ENCODE results near the gene EIF4G1. TPM values are rescaled to one million over a fixed set of nuclear protein-coding genes. Genes with fewer than 3 reads are reported as not detected.
A peak's percentile ranks its signal among the peaks of the same experiment; 100 is the strongest.

The EIF4G1 gene
- polyA plus RNA-seq, 1 donor from 2014 or later, result 66.9 TPM

DNA sequence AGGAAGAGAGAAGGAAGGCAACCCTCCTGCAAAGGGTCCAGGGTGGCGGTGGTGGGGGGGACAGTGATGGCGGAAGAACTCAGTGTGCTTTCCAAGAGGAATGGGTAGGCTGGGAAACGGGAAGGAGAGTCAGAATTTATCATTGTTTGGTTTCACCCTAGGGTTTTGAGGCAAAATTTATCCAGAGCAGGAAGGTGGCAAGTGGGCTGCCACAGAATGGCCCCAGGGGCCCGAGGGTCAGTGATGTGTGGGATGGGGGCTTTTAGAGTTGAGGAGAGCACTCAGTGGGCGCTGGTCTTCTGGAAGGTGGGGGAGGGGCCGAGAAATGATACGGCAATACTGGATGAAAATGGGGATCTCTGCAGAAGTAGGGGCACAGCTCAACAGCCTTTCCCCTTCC is 23.6 kb downstream of the EIF4G1 start:
- H3K36me3 ChIP-seq (ENCODE audit: insufficient read depth, low read length), result no peaks in the 10 kb centered on the region
- H3K79me2 ChIP-seq (replicated peaks; ENCODE audit: insufficient read depth, low read length), result peaks cover 37% of the 10 kb centered on the region
- TF ChIP-seq TAF1 (IDR thresholded peaks at IDR 0.05; ENCODE audit: low read depth), result no peak
- TF ChIP-seq, protein P1, sequence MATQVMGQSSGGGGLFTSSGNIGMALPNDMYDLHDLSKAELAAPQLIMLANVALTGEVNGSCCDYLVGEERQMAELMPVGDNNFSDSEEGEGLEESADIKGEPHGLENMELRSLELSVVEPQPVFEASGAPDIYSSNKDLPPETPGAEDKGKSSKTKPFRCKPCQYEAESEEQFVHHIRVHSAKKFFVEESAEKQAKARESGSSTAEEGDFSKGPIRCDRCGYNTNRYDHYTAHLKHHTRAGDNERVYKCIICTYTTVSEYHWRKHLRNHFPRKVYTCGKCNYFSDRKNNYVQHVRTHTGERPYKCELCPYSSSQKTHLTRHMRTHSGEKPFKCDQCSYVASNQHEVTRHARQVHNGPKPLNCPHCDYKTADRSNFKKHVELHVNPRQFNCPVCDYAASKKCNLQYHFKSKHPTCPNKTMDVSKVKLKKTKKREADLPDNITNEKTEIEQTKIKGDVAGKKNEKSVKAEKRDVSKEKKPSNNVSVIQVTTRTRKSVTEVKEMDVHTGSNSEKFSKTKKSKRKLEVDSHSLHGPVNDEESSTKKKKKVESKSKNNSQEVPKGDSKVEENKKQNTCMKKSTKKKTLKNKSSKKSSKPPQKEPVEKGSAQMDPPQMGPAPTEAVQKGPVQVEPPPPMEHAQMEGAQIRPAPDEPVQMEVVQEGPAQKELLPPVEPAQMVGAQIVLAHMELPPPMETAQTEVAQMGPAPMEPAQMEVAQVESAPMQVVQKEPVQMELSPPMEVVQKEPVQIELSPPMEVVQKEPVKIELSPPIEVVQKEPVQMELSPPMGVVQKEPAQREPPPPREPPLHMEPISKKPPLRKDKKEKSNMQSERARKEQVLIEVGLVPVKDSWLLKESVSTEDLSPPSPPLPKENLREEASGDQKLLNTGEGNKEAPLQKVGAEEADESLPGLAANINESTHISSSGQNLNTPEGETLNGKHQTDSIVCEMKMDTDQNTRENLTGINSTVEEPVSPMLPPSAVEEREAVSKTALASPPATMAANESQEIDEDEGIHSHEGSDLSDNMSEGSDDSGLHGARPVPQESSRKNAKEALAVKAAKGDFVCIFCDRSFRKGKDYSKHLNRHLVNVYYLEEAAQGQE (IDR thresholded peaks at IDR 0.05; ENCODE audit: borderline replicate concordance), result no peak
- no peak for TF ChIP-seq MXI1 (conservative IDR thresholded peaks at IDR 0.05; ENCODE audit: poor library complexity, severe bottlenecking)
- H2AFZ ChIP-seq (ENCODE audit: low read depth, low read length), result no peak overlapping the region
- H3K9me3 ChIP-seq (ENCODE audit: low read length), result no peaks in the 10 kb centered on the region
- H3K9me2 ChIP-seq (ENCODE audit: insufficient read depth, low read length), result no peaks in the 10 kb centered on the region
- peak overlapping the region; percentile 95 for H3K4me3 ChIP-seq (ENCODE audit: low read length)
- H3K27ac ChIP-seq (ENCODE audit: low read length), result peak overlapping the region; percentile 99
- no peaks in the 10 kb centered on the region for H4K20me1 ChIP-seq (ENCODE audit: insufficient read depth)
- H3K9ac ChIP-seq (ENCODE audit: low read length), result peak overlapping the region; percentile 98
- H3K27me3 ChIP-seq (ENCODE audit: insufficient read depth, low read depth, low read length), result no peaks in the 10 kb centered on the region
- peak overlapping the region; percentile 94 for H3K4me2 ChIP-seq (ENCODE audit: low read length)
- H3F3A ChIP-seq (ENCODE audit: insufficient read depth, low read length, poor library complexity, severe bottlenecking), result peaks cover 10% of the 10 kb centered on the region

DNA sequence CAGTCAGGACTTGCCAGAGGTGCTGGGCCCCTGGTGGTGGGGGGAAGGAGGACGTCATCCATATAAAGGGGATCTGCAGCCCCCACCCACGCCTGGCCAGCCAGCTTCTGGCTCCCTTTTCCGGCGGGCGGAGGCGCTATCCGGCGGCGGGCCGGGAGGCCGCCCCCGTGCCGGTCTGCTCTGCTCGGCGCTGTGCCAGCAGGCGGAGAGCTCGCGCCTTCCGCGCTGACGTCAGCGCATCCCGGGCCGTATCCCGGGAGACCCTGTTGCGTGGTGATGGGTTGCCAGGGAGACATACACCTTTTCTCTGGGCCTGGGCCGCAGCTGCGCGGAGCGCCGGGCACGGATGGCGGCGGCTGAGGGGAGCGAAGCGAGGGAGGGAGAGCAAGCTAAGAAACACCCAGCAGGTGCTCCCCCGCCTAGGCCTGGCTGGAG is 24.1 kb downstream of the EIF4G1 start:
- peak overlapping the region; percentile 98 for H3K4me2 ChIP-seq (ENCODE audit: low read length)
- H3K79me2 ChIP-seq (replicated peaks; ENCODE audit: insufficient read depth, low read length), result peaks cover 37% of the 10 kb centered on the region
- peak overlapping the region; percentile 99 for H3K27ac ChIP-seq (ENCODE audit: low read length)
- H2AFZ ChIP-seq (ENCODE audit: low read depth, low read length), result peak overlapping the region; percentile 38
- H3K9ac ChIP-seq (ENCODE audit: low read length), result peak overlapping the region; percentile 98
- peaks cover 10% of the 10 kb centered on the region for H3F3A ChIP-seq (ENCODE audit: insufficient read depth, low read length, poor library complexity, severe bottlenecking)
- no peaks in the 10 kb centered on the region for H4K20me1 ChIP-seq (ENCODE audit: insufficient read depth)
- H3K27me3 ChIP-seq (ENCODE audit: insufficient read depth, low read depth, low read length), result no peaks in the 10 kb centered on the region
- H3K9me3 ChIP-seq (ENCODE audit: low read length), result no peaks in the 10 kb centered on the region
- TF ChIP-seq EZH2 (IDR thresholded peaks at IDR 0.05; ENCODE audit: borderline replicate concordance, insufficient read depth, low read length, poor library complexity, severe bottlenecking) (no peak), SMC3 (conservative IDR thresholded peaks at IDR 0.05; ENCODE audit: poor library complexity) (peak; percentile 54), MXI1 (conservative IDR thresholded peaks at IDR 0.05; ENCODE audit: poor library complexity, severe bottlenecking) (peak; percentile 96), TAF1 (IDR thresholded peaks at IDR 0.05; ENCODE audit: low read depth) (peak; percentile 83), POLR2AphosphoS5 (IDR thresholded peaks at IDR 0.05) (peak; percentile 92), EP300 (conservative IDR thresholded peaks at IDR 0.05; ENCODE audit: poor library complexity, severe bottlenecking) (peak; percentile 81), RAD21 (conservative IDR thresholded peaks at IDR 0.05) (peak; percentile 41)
- TF ChIP-seq, protein P2, sequence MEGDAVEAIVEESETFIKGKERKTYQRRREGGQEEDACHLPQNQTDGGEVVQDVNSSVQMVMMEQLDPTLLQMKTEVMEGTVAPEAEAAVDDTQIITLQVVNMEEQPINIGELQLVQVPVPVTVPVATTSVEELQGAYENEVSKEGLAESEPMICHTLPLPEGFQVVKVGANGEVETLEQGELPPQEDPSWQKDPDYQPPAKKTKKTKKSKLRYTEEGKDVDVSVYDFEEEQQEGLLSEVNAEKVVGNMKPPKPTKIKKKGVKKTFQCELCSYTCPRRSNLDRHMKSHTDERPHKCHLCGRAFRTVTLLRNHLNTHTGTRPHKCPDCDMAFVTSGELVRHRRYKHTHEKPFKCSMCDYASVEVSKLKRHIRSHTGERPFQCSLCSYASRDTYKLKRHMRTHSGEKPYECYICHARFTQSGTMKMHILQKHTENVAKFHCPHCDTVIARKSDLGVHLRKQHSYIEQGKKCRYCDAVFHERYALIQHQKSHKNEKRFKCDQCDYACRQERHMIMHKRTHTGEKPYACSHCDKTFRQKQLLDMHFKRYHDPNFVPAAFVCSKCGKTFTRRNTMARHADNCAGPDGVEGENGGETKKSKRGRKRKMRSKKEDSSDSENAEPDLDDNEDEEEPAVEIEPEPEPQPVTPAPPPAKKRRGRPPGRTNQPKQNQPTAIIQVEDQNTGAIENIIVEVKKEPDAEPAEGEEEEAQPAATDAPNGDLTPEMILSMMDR (IDR thresholded peaks at IDR 0.05; ENCODE audit: poor library complexity, severe bottlenecking), result peak; percentile 67
- TF ChIP-seq, protein P1 (IDR thresholded peaks at IDR 0.05; ENCODE audit: borderline replicate concordance), result peak; percentile 72
- H3K4me3 ChIP-seq (ENCODE audit: low read length), result peak overlapping the region; percentile 95
- H3K36me3 ChIP-seq (ENCODE audit: insufficient read depth, low read length), result no peaks in the 10 kb centered on the region
- H3K9me2 ChIP-seq (ENCODE audit: insufficient read depth, low read length), result no peaks in the 10 kb centered on the region

All from neural cell (in vitro differentiated cells).